Colonic mucosa (tissue), 4 donors: ENCODE measurements around the gene FAAP100. TPM values are rescaled to one million over a fixed set of nuclear protein-coding genes. Genes with fewer than 3 reads are reported as not detected.

Experiments
- DNase-seq: peaks from one replicate; pipeline ENCODE4 v3.0.0-alpha.2; 2020
- H3K27ac ChIP-seq: fragments of 200-600 bp; one replicate; pipeline ENCODE4 v1.8.0; 2021
- H3K27me3 ChIP-seq: fragments of 200-600 bp; one replicate; pipeline ENCODE4 v1.8.0; 2021
- H3K36me3 ChIP-seq: fragments of 200-600 bp; one replicate; pipeline ENCODE4 v1.8.0; 2021
- H3K4me1 ChIP-seq: fragments of 200-600 bp; one replicate; pipeline ENCODE4 v1.8.0; 2021; ENCODE audit warnings: mild to moderate bottlenecking
- H3K4me3 ChIP-seq: fragments of 200-600 bp; one replicate; pipeline ENCODE4 v1.8.0; 2021
- H3K9ac ChIP-seq, 2 donors: one replicate each; pipeline ENCODE4 v1.7.0; 2013; ENCODE audit warnings: control low read depth in 2 of 2, low read depth in 2 of 2, low read length in 2 of 2
- H3K9me3 ChIP-seq: fragments of 200-600 bp; one replicate; pipeline ENCODE4 v1.8.0; 2021
- intact Hi-C: fragments of 100-400 bp; cut with DNase I; formaldehyde crosslinking; loops from one replicate; pipeline ENCODE4 v1.14.1; 2022
- total RNA-seq, 2 donors: library from RNA; stranded (reverse); fragmentation: NEBNext Ultra II Directional in 1 of 2; extraction: Animal tissue kit (Norgen Biotek cat#: 25700) in 1 of 2; gene quantifications; one replicate each; pipeline ENCODE4 v1.2.1, GENCODE V29; 2021
- TF ChIP-seq, protein P1 (sequence below): fragments of 200-600 bp; IDR thresholded peaks from one replicate; pipeline ENCODE4 v1.8.0; 2022; ENCODE audit warnings: antibody characterized with exemption, mild to moderate bottlenecking
- donor health status: healthy.
- donor health status: DM: no; HTN: no; CAD: no.
- donor health status: DM: no; HTN: no; CAD: no.

The FAAP100 gene
- total RNA-seq, 2 donors from 2014 or later = 16.5 to 34.3 TPM

- Histone ChIP-seq H3K36me3 (peaks cover 8% of the 10 kb centered on the region), H3K9me3 (no peaks in the 10 kb centered on the region), H3K27ac (no peak overlapping the region), H3K4me3 (no peak overlapping the region), H3K27me3 (no peaks in the 10 kb centered on the region), H3K9ac (no peak overlapping the region), H3K4me1 (no peaks in the 10 kb centered on the region)
- intact Hi-C loops = no loop called here
- no peak for DNase-seq
- TF ChIP-seq, protein P1, sequence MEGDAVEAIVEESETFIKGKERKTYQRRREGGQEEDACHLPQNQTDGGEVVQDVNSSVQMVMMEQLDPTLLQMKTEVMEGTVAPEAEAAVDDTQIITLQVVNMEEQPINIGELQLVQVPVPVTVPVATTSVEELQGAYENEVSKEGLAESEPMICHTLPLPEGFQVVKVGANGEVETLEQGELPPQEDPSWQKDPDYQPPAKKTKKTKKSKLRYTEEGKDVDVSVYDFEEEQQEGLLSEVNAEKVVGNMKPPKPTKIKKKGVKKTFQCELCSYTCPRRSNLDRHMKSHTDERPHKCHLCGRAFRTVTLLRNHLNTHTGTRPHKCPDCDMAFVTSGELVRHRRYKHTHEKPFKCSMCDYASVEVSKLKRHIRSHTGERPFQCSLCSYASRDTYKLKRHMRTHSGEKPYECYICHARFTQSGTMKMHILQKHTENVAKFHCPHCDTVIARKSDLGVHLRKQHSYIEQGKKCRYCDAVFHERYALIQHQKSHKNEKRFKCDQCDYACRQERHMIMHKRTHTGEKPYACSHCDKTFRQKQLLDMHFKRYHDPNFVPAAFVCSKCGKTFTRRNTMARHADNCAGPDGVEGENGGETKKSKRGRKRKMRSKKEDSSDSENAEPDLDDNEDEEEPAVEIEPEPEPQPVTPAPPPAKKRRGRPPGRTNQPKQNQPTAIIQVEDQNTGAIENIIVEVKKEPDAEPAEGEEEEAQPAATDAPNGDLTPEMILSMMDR = no peak
Measured at GRCh38 chr17:81543339-81543675, 8.8 kb downstream of the FAAP100 start.

DNA sequence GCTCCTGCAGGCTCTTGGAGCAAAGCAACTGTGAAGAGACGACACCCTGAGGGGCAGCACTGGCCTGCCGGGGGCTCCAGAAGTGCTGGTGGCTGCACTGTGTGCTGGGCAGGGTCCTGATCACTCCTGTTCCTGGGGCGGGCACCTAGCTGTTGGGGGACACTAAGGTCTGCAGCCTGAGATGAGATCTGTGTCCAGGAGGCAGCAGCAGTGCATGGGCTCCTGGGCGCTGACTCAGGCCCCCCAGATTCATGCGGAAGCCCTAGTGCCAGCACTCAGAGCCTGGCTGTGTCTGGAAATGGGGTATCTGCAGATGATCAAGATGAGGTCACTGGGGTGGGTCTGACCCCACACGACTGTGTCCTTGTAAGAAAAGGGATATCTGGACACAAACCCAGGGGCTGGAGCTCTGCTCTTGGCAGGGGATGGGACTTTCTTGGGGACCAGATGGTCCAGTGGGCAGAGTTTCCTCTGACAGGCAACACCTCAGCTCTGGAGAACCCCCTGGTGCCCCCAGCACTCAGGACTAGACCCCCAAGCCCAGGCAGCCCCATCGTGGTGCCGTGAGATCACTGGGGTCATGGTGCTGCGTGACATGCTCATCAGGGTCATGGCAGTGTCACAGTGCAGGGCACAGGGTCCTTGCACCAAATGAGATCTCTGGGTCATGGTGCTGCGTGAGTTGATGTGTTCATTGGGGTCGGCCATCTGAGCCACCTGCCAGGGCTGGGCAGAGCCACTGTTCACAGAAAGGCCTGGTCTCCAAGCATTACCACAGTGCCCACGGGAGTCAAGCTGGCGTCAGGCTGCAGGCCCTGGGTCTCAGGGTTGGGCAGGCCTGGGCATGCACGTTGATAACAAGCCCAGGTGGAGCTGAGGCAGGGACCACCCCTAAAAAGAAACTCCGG, 9.5 kb downstream of the FAAP100 start:
- DNase-seq = no peak
- intact Hi-C loops = no loop called here
- TF ChIP-seq, protein P1 = no peak
- H3K4me1 ChIP-seq = no peaks in the 10 kb centered on the region
- H3K4me3 ChIP-seq = no peak overlapping the region
- H3K36me3 ChIP-seq = peaks cover 8% of the 10 kb centered on the region
- H3K27me3 ChIP-seq = no peaks in the 10 kb centered on the region
- no peaks in the 10 kb centered on the region for H3K9me3 ChIP-seq
- no peak overlapping the region for H3K9ac ChIP-seq
- H3K27ac ChIP-seq = no peak overlapping the region

- H3K9ac ChIP-seq = no peak overlapping the region
- H3K36me3 ChIP-seq = no peaks in the 10 kb centered on the region
- no peak overlapping the region for H3K4me3 ChIP-seq
- TF ChIP-seq, protein P1 = no peak
- H3K27ac ChIP-seq = no peak overlapping the region
- peaks cover 15% of the 10 kb centered on the region for H3K27me3 ChIP-seq
- H3K9me3 ChIP-seq = no peaks in the 10 kb centered on the region
- H3K4me1 ChIP-seq = peaks cover 13% of the 10 kb centered on the region
- intact Hi-C loops = no loop called here
- no peak for DNase-seq
Measured at GRCh38 chr17:81541123-81541522, 11.0 kb downstream of the FAAP100 start.

DNA sequence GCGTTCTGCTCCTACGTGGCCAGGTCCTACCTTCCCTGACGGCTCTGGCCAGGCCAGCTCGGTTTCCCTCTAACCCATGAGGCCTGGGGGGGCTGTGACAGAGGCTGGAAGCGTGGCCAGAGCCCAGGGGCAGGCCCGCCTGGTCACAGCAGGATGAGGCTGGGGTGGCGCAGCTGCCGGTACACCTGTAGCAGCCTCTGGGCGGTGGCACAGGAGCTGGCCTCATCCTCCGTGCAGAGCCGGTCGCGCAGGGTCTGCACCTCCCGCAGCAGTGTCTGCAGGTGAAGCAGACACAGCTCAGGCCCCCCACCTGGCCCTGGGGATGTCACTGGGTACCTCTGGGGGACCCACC, 11.5 kb downstream of the FAAP100 start:
- Histone ChIP-seq H3K9ac (no peak overlapping the region), H3K4me1 (peaks cover 13% of the 10 kb centered on the region), H3K4me3 (no peak overlapping the region), H3K27me3 (peaks cover 18% of the 10 kb centered on the region), H3K36me3 (no peaks in the 10 kb centered on the region), H3K27ac (no peak overlapping the region), H3K9me3 (no peaks in the 10 kb centered on the region)
- TF ChIP-seq, protein P1 = no peak
- intact Hi-C loops = no loop called here
- no peak for DNase-seq

GRCh38 chr17:81539961-81540675, 12.0 kb downstream of the FAAP100 start:
- H3K4me1 ChIP-seq = peaks cover 13% of the 10 kb centered on the region
- H3K27ac ChIP-seq = no peak overlapping the region
- H3K9me3 ChIP-seq = no peaks in the 10 kb centered on the region
- no peak for DNase-seq
- H3K4me3 ChIP-seq = no peak overlapping the region
- H3K36me3 ChIP-seq = no peaks in the 10 kb centered on the region
- H3K27me3 ChIP-seq = peaks cover 18% of the 10 kb centered on the region
- intact Hi-C loops = no loop called here
- TF ChIP-seq, protein P1 = no peak
- H3K9ac ChIP-seq = no peak overlapping the region
